SK-N-SH (cell line): Measurements from ENCODE around the gene ZNF592. TPM values are rescaled to one million over a fixed set of nuclear protein-coding genes. Genes with fewer than 3 reads are reported as not detected.

Experiments used
- CTCF ChIA-PET: fragments of 300-600, 350-600 bp; formaldehyde crosslinking; extraction: SDS; loops from one replicate; lab custom pipeline; 2021; lab: Yijun Ruan, JAX
- POLR2A ChIA-PET: fragments of 350-600 bp; sonication (Branson Sonifier 250); formaldehyde crosslinking; extraction: SDS; loops from one replicate; lab custom pipeline; 2020; ENCODE audit warnings: antibody characterized with exemption, inconsistent platforms; lab: Yijun Ruan, JAX
- DNase-seq: peaks from one replicate; pipeline ENCODE4 v3.0.0; 2012
- H2AFZ ChIP-seq: fragments of 200-600 bp; sonication (generic); 2 replicates; pipeline ENCODE4 v1.8.1; 2016; ENCODE audit warnings: antibody characterized with exemption, mild to moderate bottlenecking, low read depth
- H3F3A ChIP-seq: fragments of 200-600 bp; sonication (generic); replicated peaks from 2 replicates; pipeline ENCODE3; 2016; ENCODE audit warnings: antibody characterized with exemption, mild to moderate bottlenecking; ENCODE audit not compliant: insufficient read depth
- H3K27ac ChIP-seq, 2 experiments: fragments of 200-500 bp in 1 of 2; fragments of 200-600 bp in 1 of 2; sonication (Bioruptor generic) in 1 of 2; sonication (generic), shearing (Covaris generic) in 1 of 2; 2 replicates each; pipeline versions ENCODE4 v1.5.1 to v1.6.1; 2014 to 2016; ENCODE audit warnings: low read depth in 2 of 2, inconsistent platforms in 1 of 2, low read length in 1 of 2, mild to moderate bottlenecking in 1 of 2, mixed read lengths in 1 of 2
- H3K27me3 ChIP-seq: fragments of 200-600 bp; sonication (generic), shearing (Covaris generic); 2 replicates; pipeline ENCODE4 v1.6.1; 2016; ENCODE audit warnings: mixed run types; ENCODE audit not compliant: insufficient read depth
- H3K36me3 ChIP-seq, 2 experiments: fragments of 200-500 bp in 1 of 2; fragments of 200-600 bp in 1 of 2; sonication (Bioruptor generic) in 1 of 2; sonication (generic) in 1 of 2; replicated peaks in 1 of 2; 2 replicates each; pipeline versions ENCODE3 to v1.5.1; 2014 to 2016; ENCODE audit warnings: low read length in 1 of 2, mild to moderate bottlenecking in 1 of 2; ENCODE audit not compliant: insufficient read depth in 2 of 2, control insufficient read depth in 1 of 2
- H3K4me1 ChIP-seq, 2 experiments: fragments of 200-500 bp in 1 of 2; fragments of 200-600 bp in 1 of 2; sonication (Bioruptor generic) in 1 of 2; sonication (generic), shearing (Covaris generic) in 1 of 2; 2 replicates each; pipeline versions ENCODE4 v1.5.1 to v1.6.1; 2014 to 2016; ENCODE audit warnings: low read depth in 1 of 2, low read length in 1 of 2, mixed run types in 1 of 2; ENCODE audit not compliant: insufficient read depth in 2 of 2, control insufficient read depth in 1 of 2
- H3K4me2 ChIP-seq: fragments of 200-600 bp; sonication (generic), shearing (Covaris generic); 2 replicates; pipeline ENCODE4 v1.6.1; 2017; ENCODE audit warnings: mixed run types
- H3K4me3 ChIP-seq, 2 experiments: fragments of 200-500 bp in 1 of 2; fragments of 200-600 bp in 1 of 2; sonication (Bioruptor generic) in 1 of 2; sonication (generic), shearing (Covaris generic) in 1 of 2; 2 replicates each; pipeline versions ENCODE4 v1.5.1 to v1.8.1; 2014 to 2016; ENCODE audit warnings: low read depth in 2 of 2, inconsistent platforms in 1 of 2, low read length in 1 of 2, mild to moderate bottlenecking in 1 of 2, mixed read lengths in 1 of 2, moderate library complexity in 1 of 2
- H3K79me2 ChIP-seq: fragments of 200-600 bp; sonication (generic); 2 replicates; pipeline ENCODE4 v1.8.1; 2017; ENCODE audit warnings: mild to moderate bottlenecking; ENCODE audit not compliant: insufficient read depth
- H3K9ac ChIP-seq: fragments of 200-600 bp; sonication (generic); 2 replicates; pipeline ENCODE4 v1.6.1; 2017; ENCODE audit warnings: mixed run types
- H3K9me2 ChIP-seq: fragments of 200-600 bp; sonication (generic); 2 replicates; pipeline ENCODE4 v1.6.1; 2017; ENCODE audit warnings: mixed run types
- H3K9me3 ChIP-seq: fragments of 200-600 bp; sonication (generic); 2 replicates; pipeline ENCODE4 v1.6.1; 2017; ENCODE audit warnings: mixed run types, mild to moderate bottlenecking, moderate library complexity
- H4K20me1 ChIP-seq: fragments of 200-600 bp; sonication (generic); 2 replicates; pipeline ENCODE4 v1.6.1; 2017; ENCODE audit warnings: mild to moderate bottlenecking, mixed run types; ENCODE audit not compliant: insufficient read depth
- CHD2 ChIP-seq: fragments of 150-350 bp; IDR thresholded peaks from 2 replicates; pipeline ENCODE4 v1.6.1; 2018; ENCODE audit warnings: low read length; ENCODE audit not compliant: partially characterized antibody
- GATA2 ChIP-seq: sonication (generic); formaldehyde crosslinking; IDR thresholded peaks from 2 replicates; pipeline ENCODE4 v1.5.0; 2020; ENCODE audit warnings: mild to moderate bottlenecking, missing genetic modification reagents
- IRF3 ChIP-seq: fragments of 150-350 bp; IDR thresholded peaks from 2 replicates; pipeline ENCODE4 v1.6.1; 2016; ENCODE audit warnings: mild to moderate bottlenecking, low read depth, low read length
- MEF2A ChIP-seq: IDR thresholded peaks from 2 replicates; pipeline ENCODE4 v1.4.0; 2012; ENCODE audit warnings: low read depth, borderline replicate concordance
- NRF1 ChIP-seq: IDR thresholded peaks from 2 replicates; pipeline ENCODE4 v1.6.1; 2012; ENCODE audit warnings: low read depth, mild to moderate bottlenecking, low read length
- POLR2AphosphoS5 ChIP-seq: IDR thresholded peaks from 2 replicates; pipeline ENCODE4 v1.6.1; 2012; ENCODE audit warnings: low read depth, low read length
- SMC3 ChIP-seq: IDR thresholded peaks from 2 replicates; pipeline ENCODE4 v1.6.1; 2012; ENCODE audit warnings: low read depth, low read length, improper control_type of control experiment
- TAF1 ChIP-seq: IDR thresholded peaks from 2 replicates; pipeline ENCODE4 v1.6.1; 2012; ENCODE audit warnings: low read depth, mild to moderate bottlenecking, low read length, moderate library complexity, borderline replicate concordance
- USF2 ChIP-seq: fragments of 150-350 bp; IDR thresholded peaks from 2 replicates; pipeline ENCODE4 v1.6.1; 2017; ENCODE audit warnings: antibody characterized with exemption, low read length, low read depth, borderline replicate concordance
- ZBTB33 ChIP-seq: IDR thresholded peaks from 2 replicates; pipeline ENCODE4 v1.4.0; 2012; ENCODE audit warnings: low read depth, borderline replicate concordance
- WGBS: methylation state at CpG from one replicate; pipeline ENCODE4 v1.1.6; 2017; ENCODE audit warnings: low lambda C conversion rate; 5-methylcytosine and 5-hydroxymethylcytosine counted together
- polyA plus RNA-seq, 3 experiments: library from polyadenylated mRNA; depleted of rRNA; stranded (reverse); fragments of >200 nt; gene quantifications; 2 replicates each; pipeline ENCODE4 v1.2.3, GENCODE V29; 2012

Gene ZNF592
- polyA plus RNA-seq, 1 of the 3 experiments (the other 2 are of a cell fraction), result 8.0 TPM

- TF ChIP-seq POLR2AphosphoS5, result no peak
- no peak for TF ChIP-seq CHD2
- no peak for TF ChIP-seq GATA2 (CRISPR knock-in tag)
Observed at GRCh38 chr15:84807228-84807627, 58.8 kb downstream of the ZNF592 start (continued).

GRCh38 chr15:84810073-84810840 is 61.9 kb downstream of the ZNF592 start:
- Histone ChIP-seq H2AFZ (no peak overlapping the region), H4K20me1 (no peaks in the 10 kb centered on the region), H3K9ac (no peak overlapping the region), H3F3A (no peaks in the 10 kb centered on the region), H3K36me3 (peaks cover 6 to 9% of the 10 kb centered on the region in 2 experiments), H3K4me3 (no peak overlapping the region), H3K4me1 (peaks cover 0 to 2% of the 10 kb centered on the region in 2 experiments; a peak in 2 of 4 replicates), H3K79me2 (no peaks in the 10 kb centered on the region), H3K4me2 (no peak overlapping the region), H3K9me3 (no peaks in the 10 kb centered on the region), H3K9me2 (no peaks in the 10 kb centered on the region), H3K27ac (no peak overlapping the region), H3K27me3 (no peaks in the 10 kb centered on the region)
- ChIA-PET CTCF (interaction anchor here (0.7 to 1.6 kb wide), 5 partner anchors 8 to 118 kb away, joined by 3 to 4 read pairs (median 3); no protein-coding TSS in a partner anchor), POLR2A (no interaction called here)
- WGBS, result 95% methylated on average over 6 of the region's 7 CpGs
- DNase-seq, result no peak
- TF ChIP-seq CHD2 (no peak), ZBTB33 (no peak), TAF1 (no peak), MEF2A (no peak), USF2 (no peak), IRF3 (no peak), NRF1 (no peak), SMC3 (no peak)
